Umbilical cord (tissue), 2 donors: ENCODE measurements around the gene EARS2. TPM values are rescaled to one million over a fixed set of nuclear protein-coding genes. Genes with fewer than 3 reads are reported as not detected.

Experiments
- DNase-seq: peaks from one replicate; pipeline ENCODE4 v3.0.0-alpha.2; 2015; ENCODE audit warnings: low spot score
- total RNA-seq: library from RNA; depleted of rRNA; stranded (reverse); fragments of >200 nt; gene quantifications from one replicate; pipeline ENCODE4 v1.2.3, GENCODE V29; 2014; ENCODE audit warnings: low replicate concordance; ENCODE audit not compliant: insufficient read depth

EARS2 gene
- total RNA-seq, 1 donor from 2014 or later = 26.0 TPM

DNA sequence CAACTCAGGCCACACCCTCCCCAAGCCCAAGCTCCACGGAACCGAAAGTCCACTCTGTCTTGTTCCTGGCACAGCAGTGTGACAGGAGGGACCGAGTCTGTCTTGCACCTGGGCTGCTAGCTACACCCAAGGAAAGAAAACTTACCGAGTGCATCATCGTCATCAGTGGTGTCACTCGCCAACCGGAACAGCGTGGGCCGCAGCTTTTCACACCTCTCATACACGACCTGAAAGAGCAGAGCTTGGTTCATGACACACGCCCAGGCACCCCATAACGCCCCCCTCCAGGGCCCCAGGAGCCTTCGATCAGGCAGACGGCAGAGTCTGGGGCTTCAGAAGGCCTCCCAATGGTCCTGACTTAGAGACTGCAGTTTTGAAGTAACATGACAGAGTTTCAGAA, 74.4 kb downstream of the EARS2 start:
- no peak for DNase-seq

DNA sequence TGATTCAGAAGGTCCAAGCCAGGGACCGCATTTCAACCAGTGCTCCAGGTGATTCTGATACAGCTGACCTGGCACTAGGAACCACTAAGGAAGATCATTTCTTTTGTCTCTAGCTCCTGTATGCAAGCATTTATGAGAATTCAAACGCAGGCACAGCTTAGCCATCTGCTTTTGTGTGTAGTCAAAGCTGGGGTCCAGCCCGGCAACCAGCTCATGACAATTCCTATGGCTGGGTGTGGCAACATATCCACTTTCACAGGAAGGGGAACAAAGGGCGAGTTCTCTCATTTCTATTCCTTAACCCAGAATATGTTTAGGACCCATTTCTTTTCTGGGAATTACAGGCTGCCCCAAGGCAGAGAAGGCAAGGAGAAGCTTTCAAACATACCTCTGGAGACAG, 76.9 kb downstream of the EARS2 start:
- no peak for DNase-seq

DNA sequence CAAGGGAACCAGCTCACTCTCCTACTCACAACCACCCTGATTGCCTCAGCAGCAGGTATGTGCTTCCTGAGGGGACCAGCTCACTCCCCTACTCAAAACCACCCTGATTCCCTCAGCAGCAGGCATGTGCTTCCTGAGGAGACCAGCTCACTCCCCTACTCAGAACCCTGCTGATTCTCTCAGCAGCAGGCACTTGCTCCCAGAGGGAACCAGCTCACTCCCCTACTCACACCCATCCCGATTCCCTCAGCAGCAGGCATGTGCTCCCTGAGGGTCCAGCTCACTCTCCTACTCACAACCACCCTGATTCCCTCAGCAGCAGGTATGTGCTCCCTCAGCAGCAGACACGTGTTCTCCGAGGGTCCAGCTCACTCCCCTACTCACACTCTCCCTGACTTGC, 78.0 kb downstream of the EARS2 start:
- DNase-seq = no peak

DNA sequence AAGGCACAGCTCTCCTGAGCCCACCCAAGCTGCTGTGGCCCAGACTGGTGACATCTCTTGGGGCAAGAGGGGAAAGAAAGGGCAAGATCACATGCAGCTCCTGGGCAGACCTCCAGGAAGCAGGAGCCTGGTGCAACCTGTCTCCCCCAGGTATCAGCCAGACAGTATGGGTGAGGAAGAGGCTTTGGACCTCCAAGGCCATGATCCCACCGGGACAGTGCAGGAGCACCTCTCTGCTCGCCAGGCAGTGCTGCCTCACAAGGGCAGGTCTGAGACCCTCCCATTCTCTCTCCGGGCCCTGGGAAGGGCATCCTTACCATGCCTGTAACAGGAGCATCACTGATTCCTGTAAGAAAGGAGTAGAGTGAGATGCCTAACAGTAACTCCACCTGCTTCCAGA, 78.6 kb downstream of the EARS2 start:
- no peak for DNase-seq

DNA sequence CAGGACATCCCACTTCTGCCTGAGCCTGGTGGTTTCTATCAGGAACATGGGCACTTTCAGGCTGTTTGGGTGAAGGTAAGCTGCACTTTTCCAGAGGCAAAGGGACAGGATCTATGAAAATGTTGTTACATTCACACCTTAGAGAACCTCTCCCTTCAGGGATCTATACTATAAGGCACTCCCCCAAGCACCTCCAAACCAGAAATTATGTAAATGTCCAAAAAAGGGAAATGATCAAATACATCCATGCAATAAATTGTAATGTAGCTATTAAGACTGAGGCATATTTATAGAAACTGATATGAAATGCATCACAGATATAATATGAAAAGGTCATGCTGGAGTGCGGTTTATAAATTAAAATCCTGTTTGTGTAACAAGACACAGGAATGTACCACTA, 80.9 kb downstream of the EARS2 start:
- DNase-seq = no peak

Other genes starting within 250 kb of the EARS2 start
- gene COG7, start 104.2 kb downstream of the EARS2 start, total RNA-seq = 5.5 TPM
- gene GGA2, start 46.9 kb downstream of the EARS2 start, total RNA-seq = 44.3 TPM
- gene UBFD1, start 377 bp upstream of the EARS2 start, total RNA-seq = 84.5 TPM
- gene NDUFAB1, start 39.0 kb upstream of the EARS2 start, total RNA-seq = 122 TPM
- gene PALB2, start 84.0 kb upstream of the EARS2 start, total RNA-seq = 6.3 TPM
- 35.6 TPM for gene DCTN5, start 84.1 kb upstream of the EARS2 start, total RNA-seq
- gene PLK1, start 121.5 kb upstream of the EARS2 start, total RNA-seq = 27.4 TPM
- 5.8 TPM for gene ERN2, start 155.9 kb upstream of the EARS2 start, total RNA-seq
- 0.24 TPM for gene CHP2, start 197.7 kb upstream of the EARS2 start, total RNA-seq